H1 (cell line): ENCODE data around the gene WIPF1. TPM values are rescaled to one million over a fixed set of nuclear protein-coding genes. Genes with fewer than 3 reads are reported as not detected.

Experiments
- CTCF ChIA-PET: fragments of 300-600 bp; sonication (Branson Sonifier 250); formaldehyde crosslinking; loops from one replicate; lab custom pipeline; 2021; ENCODE audit not compliant: partially characterized antibody; lab: Charles Lee
- POLR2A ChIA-PET: fragments of 300-600 bp; sonication (Branson Sonifier 250); formaldehyde crosslinking; loops from one replicate; lab custom pipeline; 2021; ENCODE audit warnings: inconsistent platforms; ENCODE audit not compliant: partially characterized antibody; lab: Charles Lee
- DNase-seq, 2 experiments: peaks; one replicate each; pipeline versions ENCODE4 v3.0.0 to v3.0.0-alpha.2; 2010 to 2022; ENCODE audit warnings: low spot score in 2 of 2, low read depth in 1 of 2, mixed read lengths in 1 of 2
- FAIRE-seq: peaks from 2 replicates; lab custom pipeline; 2011; peaks lifted over from hg19 to GRCh38; lab: Jason Lieb, UNC
- H2AFZ ChIP-seq: 2 replicates; pipeline ENCODE4 v1.8.1; 2012; ENCODE audit warnings: low read length, inconsistent platforms
- H2AK5ac ChIP-seq: 2 replicates; pipeline ENCODE4 v1.6.1; 2013; ENCODE audit warnings: low read depth, low read length
- H2BK120ac ChIP-seq: replicated peaks from 2 replicates; pipeline ENCODE3; 2013; ENCODE audit warnings: low read depth, low read length, inconsistent platforms
- H2BK12ac ChIP-seq: 2 replicates; pipeline ENCODE4 v1.6.1; 2013; ENCODE audit warnings: low read depth, low read length
- H2BK15ac ChIP-seq: 2 replicates; pipeline ENCODE4 v1.6.1; 2013; ENCODE audit warnings: low read length
- H2BK20ac ChIP-seq: 2 replicates; pipeline ENCODE4 v1.6.1; 2013; ENCODE audit warnings: low read length
- H2BK5ac ChIP-seq: 2 replicates; pipeline ENCODE4 v1.6.1; 2013; ENCODE audit warnings: low read depth, low read length
- H3K14ac ChIP-seq: 2 replicates; pipeline ENCODE4 v1.6.1; 2013; ENCODE audit warnings: inconsistent platforms; ENCODE audit not compliant: insufficient read length
- H3K18ac ChIP-seq: 2 replicates; pipeline ENCODE4 v1.6.1; 2013; ENCODE audit warnings: low read length; ENCODE audit errors: extremely low read depth
- H3K23ac ChIP-seq: 2 replicates; pipeline ENCODE4 v1.6.1; 2013; ENCODE audit warnings: inconsistent platforms; ENCODE audit not compliant: insufficient read length
- H3K23me2 ChIP-seq: 2 replicates; pipeline ENCODE4 v1.6.1; 2013; ENCODE audit warnings: low read depth, low read length
- H3K27ac ChIP-seq: 2 replicates; pipeline ENCODE4 v1.6.1; 2011; ENCODE audit warnings: low read depth, low read length, inconsistent platforms
- H3K27me3 ChIP-seq, 4 experiments: replicated peaks in 1 of 4; 1 replicate in 1 of 4; 2 replicates in 3 of 4; pipeline versions ENCODE4 v1.6.1 to v1.8.1; 2011 to 2013; ENCODE audit warnings: low read length in 3 of 4, mild to moderate bottlenecking in 3 of 4, inconsistent platforms in 2 of 4, mixed read lengths in 2 of 4, moderate library complexity in 1 of 4; ENCODE audit not compliant: control insufficient read depth in 3 of 4, insufficient read depth in 3 of 4; ENCODE audit errors: extremely low read depth in 1 of 4
- H3K36me3 ChIP-seq, 4 experiments: 2 replicates each; pipeline versions ENCODE4 v1.6.1 to v1.8.1; 2011 to 2013; ENCODE audit warnings: mild to moderate bottlenecking in 4 of 4, low read length in 3 of 4, moderate library complexity in 2 of 4, control low read depth in 1 of 4, inconsistent platforms in 1 of 4; ENCODE audit not compliant: insufficient read depth in 4 of 4, control insufficient read depth in 2 of 4
- H3K4ac ChIP-seq: replicated peaks from 2 replicates; pipeline ENCODE3; 2013; ENCODE audit warnings: low read length, low read depth, mixed read lengths, inconsistent platforms; ENCODE audit not compliant: insufficient read length
- H3K4me1 ChIP-seq, 4 experiments: replicated peaks in 1 of 4; 1 replicate in 1 of 4; 2 replicates in 3 of 4; pipeline versions ENCODE4 v1.6.1 to v1.8.1; 2011 to 2013; ENCODE audit warnings: low read length in 3 of 4, inconsistent platforms in 2 of 4, mixed read lengths in 1 of 4; ENCODE audit not compliant: insufficient read depth in 4 of 4, control insufficient read depth in 3 of 4
- H3K4me2 ChIP-seq, 2 experiments: 2 replicates each; pipeline versions ENCODE4 v1.6.1 to v1.8.1; 2011 to 2013; ENCODE audit warnings: low read depth in 2 of 2, low read length in 2 of 2, control low read depth in 1 of 2, inconsistent platforms in 1 of 2, mild to moderate bottlenecking in 1 of 2; ENCODE audit not compliant: insufficient read depth in 1 of 2
- H3K4me3 ChIP-seq, 4 experiments: fragments of 200-600, 300-600 bp in 1 of 4; sonication (generic), shearing (Covaris generic), sonication (Bioruptor Twin) in 1 of 4; 2 replicates each; pipeline versions ENCODE4 v1.5.1 to v1.8.1; 2011 to 2016; ENCODE audit warnings: low read length in 4 of 4, low read depth in 3 of 4, control low read depth in 2 of 4, inconsistent platforms in 2 of 4, mild to moderate bottlenecking in 2 of 4, mixed read lengths in 1 of 4, moderate library complexity in 1 of 4; ENCODE audit not compliant: insufficient read depth in 2 of 4; ENCODE audit errors: extremely low read depth in 1 of 4
- H3K56ac ChIP-seq: replicated peaks from 2 replicates; pipeline ENCODE3; 2013; ENCODE audit warnings: low read depth, mild to moderate bottlenecking, mixed read lengths, low read length, inconsistent platforms; ENCODE audit not compliant: insufficient read length
- H3K79me1 ChIP-seq: 2 replicates; pipeline ENCODE4 v1.6.1; 2013; ENCODE audit warnings: low read depth, low read length, control low read depth
- H3K79me2 ChIP-seq, 2 experiments: 2 replicates each; pipeline versions ENCODE4 v1.6.1 to v1.8.1; 2012 to 2013; ENCODE audit warnings: low read length in 2 of 2, mild to moderate bottlenecking in 2 of 2, inconsistent platforms in 1 of 2; ENCODE audit not compliant: insufficient read depth in 2 of 2, control insufficient read depth in 1 of 2
- H3K9ac ChIP-seq, 4 experiments: replicated peaks in 1 of 4; 1 replicate in 1 of 4; 2 replicates in 3 of 4; pipeline versions ENCODE4 v1.6.1 to v1.8.1; 2011 to 2013; ENCODE audit warnings: low read depth in 3 of 4, low read length in 3 of 4, control low read depth in 2 of 4, mild to moderate bottlenecking in 2 of 4, moderate library complexity in 2 of 4, inconsistent platforms in 1 of 4; ENCODE audit errors: extremely low read depth in 1 of 4
- H3K9me3 ChIP-seq, 2 experiments: 2 replicates each; pipeline versions ENCODE4 v1.6.1 to v1.8.1; 2012 to 2013; ENCODE audit warnings: mild to moderate bottlenecking in 2 of 2, moderate library complexity in 2 of 2, control low read depth in 1 of 2, inconsistent platforms in 1 of 2, low read depth in 1 of 2, low read length in 1 of 2, mixed read lengths in 1 of 2; ENCODE audit not compliant: insufficient read depth in 2 of 2
- H4K20me1 ChIP-seq, 2 experiments: replicated peaks in 1 of 2; 2 replicates each; pipeline versions ENCODE3 to v1.8.1; 2011 to 2013; ENCODE audit warnings: inconsistent platforms in 2 of 2, low read length in 2 of 2, mild to moderate bottlenecking in 1 of 2; ENCODE audit not compliant: insufficient read depth in 2 of 2, control insufficient read depth in 1 of 2
- H4K5ac ChIP-seq: 2 replicates; pipeline ENCODE4 v1.6.1; 2013; ENCODE audit warnings: low read length, low read depth, mixed read lengths, inconsistent platforms; ENCODE audit not compliant: insufficient read length
- H4K8ac ChIP-seq: 2 replicates; pipeline ENCODE4 v1.8.0; 2013; ENCODE audit warnings: mild to moderate bottlenecking, moderate library complexity, low read length, inconsistent platforms; ENCODE audit not compliant: insufficient read depth; ENCODE audit errors: extremely low read depth
- H4K91ac ChIP-seq: replicated peaks from 2 replicates; pipeline ENCODE3; 2013; ENCODE audit warnings: low read length, mixed read lengths, inconsistent platforms; ENCODE audit not compliant: insufficient read length
- EGR1 ChIP-seq: IDR thresholded peaks from 2 replicates; pipeline ENCODE4 v1.6.1; 2011; ENCODE audit warnings: low read depth, low read length, borderline replicate concordance
- POLR2A ChIP-seq, 2 experiments: IDR thresholded peaks; 1 replicate in 1 of 2; 2 replicates in 1 of 2; pipeline ENCODE4 v1.6.1; 2011; ENCODE audit warnings: low read depth in 2 of 2, low read length in 2 of 2, mild to moderate bottlenecking in 2 of 2; ENCODE audit errors: control extremely low read depth in 1 of 2
- POLR2AphosphoS5 ChIP-seq: IDR thresholded peaks from 2 replicates; pipeline ENCODE4 v1.6.1; 2011; ENCODE audit warnings: low read depth, low read length
- RAD21 ChIP-seq, 2 experiments: IDR thresholded peaks in 1 of 2; conservative IDR thresholded peaks in 1 of 2; 2 replicates each; pipeline ENCODE4 v1.6.1; 2011; ENCODE audit warnings: low read depth in 2 of 2, low read length in 2 of 2, improper control_type of control experiment in 1 of 2, inconsistent platforms in 1 of 2, mild to moderate bottlenecking in 1 of 2, moderate library complexity in 1 of 2
- SIX5 ChIP-seq: IDR thresholded peaks from 2 replicates; pipeline ENCODE4 v1.6.1; 2011; ENCODE audit warnings: mild to moderate bottlenecking, low read depth, low read length
- TAF1 ChIP-seq: IDR thresholded peaks from 2 replicates; pipeline ENCODE4 v1.6.1; 2011; ENCODE audit warnings: mild to moderate bottlenecking, low read depth, low read length
- WGBS, 2 experiments: shearing (Covaris generic) in 1 of 2; methylation state at CpG; one replicate each; pipeline versions ENCODE4 v1.1.6 to v1.1.7; 2013 to 2015; ENCODE audit warnings: low lambda C conversion rate in 2 of 2, mixed read lengths in 2 of 2, inconsistent platforms in 1 of 2, low coverage in 1 of 2, missing lambda C conversion rate in 1 of 2; ENCODE audit not compliant: insufficient replicate concordance in 2 of 2, insufficient coverage in 1 of 2, insufficient read length in 1 of 2; ENCODE audit errors: extremely low coverage in 1 of 2, missing lambda C conversion rate in 1 of 2; 5-methylcytosine and 5-hydroxymethylcytosine counted together
- polyA plus RNA-seq, 7 experiments: library from polyadenylated mRNA; depleted of rRNA in 3 of 7; stranded (reverse) in 5 of 7; unstranded in 2 of 7; fragments of >200 nt in 5 of 7; fragments of 200-250 nt in 2 of 7; gene quantifications; 1 replicate in 5 of 7; 2 replicates in 1 of 7; 4 replicates in 1 of 7; pipeline versions ENCODE4 v1.2.1 to v1.2.3, GENCODE V29; 2011 to 2013; ENCODE audit warnings: missing spikeins in 2 of 7, mixed read lengths in 2 of 7
- total RNA-seq: library from RNA; stranded (reverse); fragmentation: NEBNext Ultra II Directional; extraction: Animal tissue kit (Norgen Biotek cat#: 25700); gene quantifications from 2 replicates; pipeline ENCODE4 v1.2.1, GENCODE V29; 2021

WIPF1 gene
- total and polyA plus RNA-seq, 2 of the 8 experiments (the other 6 are each of a cell fraction or from before 2014, with no cell fraction given), result 4.7 to 5.2 TPM

- Histone ChIP-seq H3K56ac (no peak overlapping the region), H3K36me3 (no peaks in the 10 kb centered on the region; a peak in 1 of 8 replicates), H2BK5ac (no peak overlapping the region), H4K91ac (no peak overlapping the region), H3K79me1 (no peaks in the 10 kb centered on the region), H4K20me1 (no peaks in the 10 kb centered on the region), H2BK15ac (no peak overlapping the region), H4K8ac (no peak overlapping the region), H3K27me3 (no peaks in the 10 kb centered on the region), H2AK5ac (no peak overlapping the region), H3K9me3 (no peaks in the 10 kb centered on the region), H3K27ac (no peak overlapping the region), H3K18ac (no peak overlapping the region), H3K79me2 (no peaks in the 10 kb centered on the region), H2BK120ac (no peak overlapping the region), H3K23ac (no peak overlapping the region), H3K4ac (no peak overlapping the region), H2AFZ (no peak overlapping the region), H3K9ac (no peak overlapping the region), H3K23me2 (no peaks in the 10 kb centered on the region), H4K5ac (no peak overlapping the region), H2BK12ac (no peak overlapping the region), H3K14ac (no peak overlapping the region), H2BK20ac (no peak overlapping the region), H3K4me1 (no peaks in the 10 kb centered on the region), H3K4me3 (no peak overlapping the region), H3K4me2 (no peak overlapping the region)
- TF ChIP-seq POLR2AphosphoS5, result no peak
- no peak for TF ChIP-seq TAF1
- TF ChIP-seq RAD21 (IDR thresholded peaks at IDR 0.05 in 1 of 2, conservative IDR thresholded peaks at IDR 0.05 in 1 of 2; ENCODE audit: low read depth in 2 of 2, low read length in 2 of 2), result no peak
- TF ChIP-seq POLR2A (IDR thresholded peaks at IDR 0.05; ENCODE audit: control extremely low read depth in 1 of 2, low read depth in 2 of 2, low read length in 2 of 2), result no peak
- TF ChIP-seq EGR1, result no peak
- TF ChIP-seq SIX5, result no peak
- POLR2A ChIA-PET, result no interaction called here
- DNase-seq (no peak), FAIRE-seq (no peak)
- 94% methylated on average over 9 of the region's 9 CpGs; no CpG with 5 or more reads in 1 of the 2 experiments for WGBS, 2 experiments
- CTCF ChIA-PET, result interaction anchor here (1.0 kb wide), 1 partner anchor 11 kb away, joined by 3 read pairs; no protein-coding TSS in a partner anchor
These were observed 30.7 kb downstream of the WIPF1 start for GRCh38 chr2:174566871-174567270.
